A549 (cell line): Measurements from ENCODE around the gene SUGCT. TPM values are rescaled to one million over a fixed set of nuclear protein-coding genes. Genes with fewer than 3 reads are reported as not detected.

Experiments used
- ATAC-seq, 2 experiments: fragments of 200-7000 bp in 1 of 2; fragments of >200 bp in 1 of 2; cut with Nextera tagmentation in 1 of 2; cut with Tn5 transposase in 1 of 2; 3 replicates each; pipeline versions ENCODE4 v1.8.0 to v1.9.1; 2018 to 2020; ENCODE audit warnings: mild to moderate bottlenecking in 1 of 2, moderate library complexity in 1 of 2
- CTCF ChIA-PET: fragments of 300-600 bp; sonication (Branson Sonifier 250); formaldehyde crosslinking; extraction: SDS; loops from one replicate; lab custom pipeline; 2021; ENCODE audit warnings: antibody characterized with exemption, inconsistent platforms; lab: Yijun Ruan, JAX
- POLR2A ChIA-PET: fragments of 350-600 bp; formaldehyde crosslinking; extraction: SDS; loops from one replicate; lab custom pipeline; 2021; ENCODE audit warnings: antibody characterized with exemption, inconsistent platforms; lab: Yijun Ruan, JAX
- DNase-seq, 2 experiments: peaks; one replicate each; pipeline versions ENCODE4 v3.0.0 to v3.0.0-alpha.2; 2011 to 2016; ENCODE audit warnings: low read depth in 1 of 2, low spot score in 1 of 2
- FAIRE-seq: peaks from 2 replicates; lab custom pipeline; 2011; peaks lifted over from hg19 to GRCh38; lab: Jason Lieb, UNC
- H3K27ac ChIP-seq, 2 experiments: fragments of >200 bp; sonication (Bioruptor Twin); formaldehyde crosslinking; 3 replicates each; pipeline ENCODE4 v1.5.1; 2016 to 2017
- H3K4me1 ChIP-seq: fragments of >200 bp; sonication (Bioruptor Twin); formaldehyde crosslinking; 3 replicates; pipeline ENCODE4 v1.6.1; 2016
- H3K4me2 ChIP-seq: fragments of >200 bp; sonication (Bioruptor Twin); formaldehyde crosslinking; 3 replicates; pipeline ENCODE4 v1.6.1; 2016
- H3K4me3 ChIP-seq: fragments of >200 bp; sonication (Bioruptor Twin); formaldehyde crosslinking; 3 replicates; pipeline ENCODE4 v1.5.1; 2016
- H3K9me3 ChIP-seq: fragments of >200 bp; sonication (Bioruptor Twin); formaldehyde crosslinking; 3 replicates; pipeline ENCODE4 v1.6.1; 2016
- CEBPB ChIP-seq, 2 experiments: fragments of >200 bp in 1 of 2; sonication (Bioruptor Twin) in 1 of 2; formaldehyde crosslinking in 1 of 2; IDR thresholded peaks; 2 replicates each; pipeline ENCODE4 v1.6.1; 2012 to 2016
- CHD2 ChIP-seq: fragments of 150-350 bp; IDR thresholded peaks from 2 replicates; pipeline ENCODE4 v1.6.1; 2014; ENCODE audit warnings: low read length; ENCODE audit not compliant: partially characterized antibody
- EHMT2 ChIP-seq: fragments of 200-600 bp; sonication (generic); IDR thresholded peaks from 2 replicates; pipeline ENCODE4 v1.6.1; 2016; ENCODE audit warnings: antibody characterized with exemption, low read depth, mild to moderate bottlenecking, moderate library complexity
- ESRRA ChIP-seq: fragments of 150-350 bp; IDR thresholded peaks from 2 replicates; pipeline ENCODE4 v1.6.1; 2014; ENCODE audit warnings: mild to moderate bottlenecking, low read length, borderline replicate concordance
- FOXS1 ChIP-seq: fragments of 250-450 bp; sonication (Bioruptor Pico); IDR thresholded peaks from 2 replicates; pipeline ENCODE4 v1.5.0; 2020; ENCODE audit warnings: mild to moderate bottlenecking, moderate library complexity
- JUNB ChIP-seq: fragments of >200 bp; sonication (Bioruptor Twin); formaldehyde crosslinking; IDR thresholded peaks from 2 replicates; pipeline ENCODE4 v1.6.1; 2016
- KDM1A ChIP-seq: fragments of 200-600 bp; sonication (generic); IDR thresholded peaks from 2 replicates; pipeline ENCODE4 v1.6.1; 2016; ENCODE audit warnings: low read depth, mild to moderate bottlenecking
- NFE2L2 ChIP-seq: fragments of 150-350 bp; conservative IDR thresholded peaks from 2 replicates; pipeline ENCODE4 v1.6.1; 2014; ENCODE audit warnings: low read length
- NPAS2 ChIP-seq: fragments of 250-450 bp; sonication (Bioruptor Pico); IDR thresholded peaks from 2 replicates; pipeline ENCODE4 v1.8.0; 2022; ENCODE audit warnings: mild to moderate bottlenecking, moderate library complexity, borderline replicate concordance
- PHF8 ChIP-seq: fragments of 200-600 bp; sonication (generic); IDR thresholded peaks from 2 replicates; pipeline ENCODE4 v1.6.1; 2016; ENCODE audit warnings: low read depth, mild to moderate bottlenecking, antibody characterized with exemption, moderate library complexity, borderline replicate concordance
- RAD21 ChIP-seq, 2 experiments: fragments of >200 bp in 1 of 2; sonication (Bioruptor Twin) in 1 of 2; formaldehyde crosslinking in 1 of 2; IDR thresholded peaks in 1 of 2; conservative IDR thresholded peaks in 1 of 2; 2 replicates in 1 of 2; 3 replicates in 1 of 2; pipeline ENCODE4 v1.6.1; 2012 to 2018; ENCODE audit warnings: inconsistent platforms in 1 of 2
- RFX5 ChIP-seq: fragments of 450-650 bp; IDR thresholded peaks from 2 replicates; pipeline ENCODE4 v1.7.1; 2014; ENCODE audit warnings: antibody characterized with exemption, mild to moderate bottlenecking, moderate library complexity
- SREBF2 ChIP-seq: fragments of 450-650 bp; IDR thresholded peaks from 2 replicates; pipeline ENCODE4 v1.6.1; 2014; ENCODE audit warnings: mild to moderate bottlenecking, moderate library complexity
- TFCP2L1 ChIP-seq: fragments of 250-450 bp; sonication (Bioruptor Pico); IDR thresholded peaks from 2 replicates; pipeline ENCODE4 v1.5.0; 2021; ENCODE audit warnings: mild to moderate bottlenecking
- TP53 ChIP-seq: fragments of 250-450 bp; sonication (Bioruptor Pico); IDR thresholded peaks from 2 replicates; pipeline ENCODE4 v1.5.0; 2021; ENCODE audit warnings: mild to moderate bottlenecking, moderate library complexity
- ZC3H11A ChIP-seq: fragments of 450-650 bp; IDR thresholded peaks from 2 replicates; pipeline ENCODE4 v1.6.1; 2014; ENCODE audit warnings: antibody characterized with exemption, mild to moderate bottlenecking
- ZFP36 ChIP-seq: fragments of 450-650 bp; IDR thresholded peaks from 2 replicates; pipeline ENCODE4 v1.6.1; 2014; ENCODE audit warnings: borderline replicate concordance; ENCODE audit not compliant: partially characterized antibody
- ZNF302 ChIP-seq: fragments of 250-450 bp; sonication (Bioruptor Pico); IDR thresholded peaks from 2 replicates; pipeline ENCODE4 v1.9.0; 2021; ENCODE audit warnings: inconsistent platforms, mild to moderate bottlenecking, moderate library complexity
- WGBS: methylation state at CpG from one replicate; pipeline ENCODE4 v1.1.6; 2017; ENCODE audit errors: missing lambda C conversion rate; 5-methylcytosine and 5-hydroxymethylcytosine counted together
- polyA plus RNA-seq, 4 experiments: library from polyadenylated mRNA; depleted of rRNA in 3 of 4; stranded (reverse); fragments of >200 nt; fragmentation: RNase III in 1 of 4; extraction: RNeasy Plus Mini Kit Qiagen cat#74134 plus additional on column Dnase treatment in 1 of 4; gene quantifications; 2 replicates in 3 of 4; 3 replicates in 1 of 4; pipeline ENCODE4 v1.2.3, GENCODE V29; 2011 to 2017
- TF ChIP-seq, protein P1 (sequence below): fragments of 200-600 bp; sonication (generic); IDR thresholded peaks from 2 replicates; pipeline ENCODE4 v1.6.1; 2016; ENCODE audit warnings: antibody characterized with exemption, mild to moderate bottlenecking, moderate library complexity
- TF ChIP-seq, protein P2 (sequence below): fragments of >200 bp; sonication (Bioruptor Twin); formaldehyde crosslinking; IDR thresholded peaks from 3 replicates; pipeline ENCODE4 v1.5.1; 2016
- TF ChIP-seq, protein P3 (sequence below): fragments of >200 bp; sonication (Bioruptor Twin); formaldehyde crosslinking; IDR thresholded peaks from 3 replicates; pipeline ENCODE4 v1.6.1; 2016

The SUGCT gene
- polyA plus RNA-seq, 2 of the 4 experiments (the other 2 are of a cell fraction), result 1.4 to 1.6 TPM

DNA sequence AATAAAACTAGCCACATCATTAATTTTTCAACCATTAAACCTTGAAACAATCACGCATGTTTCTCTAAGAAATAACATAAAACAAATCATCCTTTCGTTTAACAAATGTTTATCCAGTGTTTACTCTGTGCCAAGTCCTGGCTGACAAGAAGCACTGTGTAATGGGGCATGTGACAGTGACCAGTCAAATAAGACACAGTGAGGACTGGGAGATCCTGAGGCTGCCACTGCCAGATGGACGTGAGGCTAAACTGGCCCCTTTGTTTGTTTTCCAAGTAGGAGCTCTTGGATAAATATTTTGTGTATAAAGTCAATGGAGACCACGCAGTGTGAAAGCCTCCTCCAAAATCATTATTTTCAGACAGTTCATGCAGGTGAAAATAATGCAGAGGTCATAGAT lies 626.2 kb downstream of the SUGCT start:
- 7% methylated on average over 4 of the region's 4 CpGs for WGBS
- TF ChIP-seq FOXS1 (CRISPR knock-in tag), result no peak
- no peak for TF ChIP-seq KDM1A
- TF ChIP-seq CHD2, result no peak
- no peak for TF ChIP-seq CEBPB (IDR thresholded peaks at IDR 0.05)
- TF ChIP-seq NPAS2 (CRISPR knock-in tag), result no peak
- no peak for TF ChIP-seq SREBF2
- TF ChIP-seq EHMT2, result no peak
- TF ChIP-seq PHF8, result no peak
- no peak for FAIRE-seq
- no peak for DNase-seq
- H3K4me1 ChIP-seq, result no peaks in the 10 kb centered on the region
- H3K9me3 ChIP-seq, result no peaks in the 10 kb centered on the region
- POLR2A ChIA-PET, result no interaction called here
- no peak overlapping the region for H3K4me2 ChIP-seq
- CTCF ChIA-PET, result interaction anchor here (2.1 kb wide), 1 partner anchor 10 kb away, joined by 7 read pairs; no protein-coding TSS in a partner anchor
- H3K4me3 ChIP-seq, result no peak overlapping the region
- ATAC-seq, result no peak
- H3K27ac ChIP-seq, result no peak overlapping the region

DNA sequence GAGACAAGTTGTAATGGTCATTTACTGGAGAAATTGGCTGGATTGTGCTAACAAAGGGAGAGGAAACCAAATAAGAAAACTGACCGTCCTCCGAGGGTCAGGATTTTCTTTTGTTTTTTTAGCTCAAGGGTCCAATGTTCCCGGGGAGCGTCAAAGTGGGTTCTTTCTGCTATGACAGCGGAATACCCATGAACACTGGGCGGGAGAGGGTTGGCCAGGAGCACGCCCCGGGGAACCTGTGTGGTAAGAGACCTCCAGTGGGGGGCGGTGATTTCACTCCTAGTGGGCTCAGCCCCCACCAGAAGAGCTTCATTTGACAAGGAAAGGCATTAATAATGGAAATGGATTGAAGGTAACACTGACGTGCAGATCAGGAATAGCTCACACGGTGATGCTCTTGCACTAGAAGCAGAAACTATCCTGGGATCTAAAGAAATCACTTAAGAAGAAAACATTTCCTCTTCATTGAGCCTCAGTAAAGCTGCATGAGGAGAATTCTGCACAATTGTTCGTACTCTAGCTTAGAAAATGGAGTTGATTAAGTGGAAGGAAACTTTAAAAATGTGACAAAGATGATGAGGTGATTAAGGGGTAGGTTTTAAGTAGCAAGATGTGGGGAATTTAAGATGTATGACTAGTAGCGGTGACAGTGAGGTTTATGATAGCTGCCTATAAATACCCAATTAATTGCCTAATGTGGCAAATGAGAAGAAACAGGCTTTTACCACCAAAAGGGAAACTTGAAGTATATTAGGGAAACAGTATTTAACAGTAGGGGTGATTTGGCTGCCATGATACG lies 627.2 kb downstream of the SUGCT start:
- ATAC-seq (no peak), FAIRE-seq (no peak), DNase-seq (no peak)
- ChIA-PET POLR2A (no interaction called here), CTCF (interaction anchor here (0.5 to 2.1 kb wide), 5 partner anchors 11 to 935 kb away, joined by 3 to 7 read pairs (median 4); no protein-coding TSS in a partner anchor)
- H3K9me3 ChIP-seq, result no peaks in the 10 kb centered on the region
- H3K4me2 ChIP-seq, result no peak overlapping the region
- TF ChIP-seq TP53 (no peak), RFX5 (no peak), TFCP2L1 (no peak)
- 31% methylated on average over 14 of the region's 14 CpGs for WGBS
- no peak overlapping the region for H3K4me3 ChIP-seq
- no peaks in the 10 kb centered on the region for H3K4me1 ChIP-seq
- H3K27ac ChIP-seq, result no peak overlapping the region

DNA sequence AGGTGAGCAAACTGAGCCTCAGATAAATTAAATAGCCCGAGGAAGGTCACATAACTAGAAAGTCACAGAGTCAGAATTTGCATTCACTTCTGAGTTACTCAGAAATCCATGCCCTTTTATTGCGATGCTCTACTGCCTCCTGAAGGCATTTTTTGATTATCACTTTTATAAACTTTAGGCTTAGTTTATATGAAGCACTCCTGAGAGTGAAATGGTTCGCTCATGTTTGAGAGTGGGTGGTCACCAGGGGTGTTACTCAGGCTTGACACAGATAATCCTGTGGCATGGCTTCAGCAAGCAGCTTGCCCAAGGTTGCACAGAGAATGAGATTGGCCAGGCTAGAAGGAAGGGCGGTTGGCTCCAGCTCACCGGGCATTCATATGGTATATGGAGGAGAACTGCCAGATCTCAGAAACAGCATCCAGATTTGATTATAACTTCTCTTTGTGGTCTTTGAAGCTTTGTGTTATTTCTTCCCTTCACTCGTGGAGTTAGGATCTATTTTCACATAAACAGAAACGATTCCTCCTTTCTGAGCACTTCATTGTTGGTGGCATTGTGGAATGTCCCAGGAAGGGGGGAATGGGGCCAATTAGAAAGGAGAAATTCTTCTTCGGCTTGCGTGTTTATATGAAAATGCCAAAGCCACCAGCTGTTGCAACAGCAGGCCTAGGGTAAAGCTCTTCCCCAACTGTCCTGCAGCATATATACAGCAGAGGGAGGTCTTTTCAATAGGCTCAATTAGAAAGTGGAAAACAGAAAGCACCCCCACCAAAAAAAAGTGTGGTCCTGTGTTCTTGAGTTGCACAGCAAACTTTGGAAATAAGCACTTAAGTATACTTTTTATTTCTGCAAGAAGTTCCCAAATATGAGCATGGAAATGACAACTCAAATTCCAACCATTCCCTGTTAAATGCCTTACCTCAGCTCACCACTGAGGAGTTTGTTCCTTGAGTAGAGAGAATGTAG lies 628.8 kb downstream of the SUGCT start:
- Histone ChIP-seq H3K27ac (no peak overlapping the region), H3K4me1 (no peaks in the 10 kb centered on the region), H3K4me3 (no peak overlapping the region), H3K4me2 (no peak overlapping the region), H3K9me3 (no peaks in the 10 kb centered on the region)
- ATAC-seq (no peak), FAIRE-seq (no peak), DNase-seq (no peak)
- ChIA-PET CTCF (interaction anchor here (0.8 to 2.1 kb wide), 4 partner anchors 12 to 938 kb away, joined by 3 to 7 read pairs (median 4); no protein-coding TSS in a partner anchor), POLR2A (no interaction called here)
- 28% methylated on average over 9 of the region's 9 CpGs for WGBS
- no peak for TF ChIP-seq FOXS1 (CRISPR knock-in tag)
- TF ChIP-seq, protein P1, sequence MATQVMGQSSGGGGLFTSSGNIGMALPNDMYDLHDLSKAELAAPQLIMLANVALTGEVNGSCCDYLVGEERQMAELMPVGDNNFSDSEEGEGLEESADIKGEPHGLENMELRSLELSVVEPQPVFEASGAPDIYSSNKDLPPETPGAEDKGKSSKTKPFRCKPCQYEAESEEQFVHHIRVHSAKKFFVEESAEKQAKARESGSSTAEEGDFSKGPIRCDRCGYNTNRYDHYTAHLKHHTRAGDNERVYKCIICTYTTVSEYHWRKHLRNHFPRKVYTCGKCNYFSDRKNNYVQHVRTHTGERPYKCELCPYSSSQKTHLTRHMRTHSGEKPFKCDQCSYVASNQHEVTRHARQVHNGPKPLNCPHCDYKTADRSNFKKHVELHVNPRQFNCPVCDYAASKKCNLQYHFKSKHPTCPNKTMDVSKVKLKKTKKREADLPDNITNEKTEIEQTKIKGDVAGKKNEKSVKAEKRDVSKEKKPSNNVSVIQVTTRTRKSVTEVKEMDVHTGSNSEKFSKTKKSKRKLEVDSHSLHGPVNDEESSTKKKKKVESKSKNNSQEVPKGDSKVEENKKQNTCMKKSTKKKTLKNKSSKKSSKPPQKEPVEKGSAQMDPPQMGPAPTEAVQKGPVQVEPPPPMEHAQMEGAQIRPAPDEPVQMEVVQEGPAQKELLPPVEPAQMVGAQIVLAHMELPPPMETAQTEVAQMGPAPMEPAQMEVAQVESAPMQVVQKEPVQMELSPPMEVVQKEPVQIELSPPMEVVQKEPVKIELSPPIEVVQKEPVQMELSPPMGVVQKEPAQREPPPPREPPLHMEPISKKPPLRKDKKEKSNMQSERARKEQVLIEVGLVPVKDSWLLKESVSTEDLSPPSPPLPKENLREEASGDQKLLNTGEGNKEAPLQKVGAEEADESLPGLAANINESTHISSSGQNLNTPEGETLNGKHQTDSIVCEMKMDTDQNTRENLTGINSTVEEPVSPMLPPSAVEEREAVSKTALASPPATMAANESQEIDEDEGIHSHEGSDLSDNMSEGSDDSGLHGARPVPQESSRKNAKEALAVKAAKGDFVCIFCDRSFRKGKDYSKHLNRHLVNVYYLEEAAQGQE, result no peak
- TF ChIP-seq RAD21 (conservative IDR thresholded peaks at IDR 0.05 in 1 of 2, IDR thresholded peaks at IDR 0.05 in 1 of 2), result no peak; a peak in 1 of 5 replicates
- no peak for TF ChIP-seq JUNB
- TF ChIP-seq, protein P2, sequence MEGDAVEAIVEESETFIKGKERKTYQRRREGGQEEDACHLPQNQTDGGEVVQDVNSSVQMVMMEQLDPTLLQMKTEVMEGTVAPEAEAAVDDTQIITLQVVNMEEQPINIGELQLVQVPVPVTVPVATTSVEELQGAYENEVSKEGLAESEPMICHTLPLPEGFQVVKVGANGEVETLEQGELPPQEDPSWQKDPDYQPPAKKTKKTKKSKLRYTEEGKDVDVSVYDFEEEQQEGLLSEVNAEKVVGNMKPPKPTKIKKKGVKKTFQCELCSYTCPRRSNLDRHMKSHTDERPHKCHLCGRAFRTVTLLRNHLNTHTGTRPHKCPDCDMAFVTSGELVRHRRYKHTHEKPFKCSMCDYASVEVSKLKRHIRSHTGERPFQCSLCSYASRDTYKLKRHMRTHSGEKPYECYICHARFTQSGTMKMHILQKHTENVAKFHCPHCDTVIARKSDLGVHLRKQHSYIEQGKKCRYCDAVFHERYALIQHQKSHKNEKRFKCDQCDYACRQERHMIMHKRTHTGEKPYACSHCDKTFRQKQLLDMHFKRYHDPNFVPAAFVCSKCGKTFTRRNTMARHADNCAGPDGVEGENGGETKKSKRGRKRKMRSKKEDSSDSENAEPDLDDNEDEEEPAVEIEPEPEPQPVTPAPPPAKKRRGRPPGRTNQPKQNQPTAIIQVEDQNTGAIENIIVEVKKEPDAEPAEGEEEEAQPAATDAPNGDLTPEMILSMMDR, result no peak
- no peak for TF ChIP-seq CHD2
- no peak for TF ChIP-seq ZFP36
- TF ChIP-seq, protein P3, sequence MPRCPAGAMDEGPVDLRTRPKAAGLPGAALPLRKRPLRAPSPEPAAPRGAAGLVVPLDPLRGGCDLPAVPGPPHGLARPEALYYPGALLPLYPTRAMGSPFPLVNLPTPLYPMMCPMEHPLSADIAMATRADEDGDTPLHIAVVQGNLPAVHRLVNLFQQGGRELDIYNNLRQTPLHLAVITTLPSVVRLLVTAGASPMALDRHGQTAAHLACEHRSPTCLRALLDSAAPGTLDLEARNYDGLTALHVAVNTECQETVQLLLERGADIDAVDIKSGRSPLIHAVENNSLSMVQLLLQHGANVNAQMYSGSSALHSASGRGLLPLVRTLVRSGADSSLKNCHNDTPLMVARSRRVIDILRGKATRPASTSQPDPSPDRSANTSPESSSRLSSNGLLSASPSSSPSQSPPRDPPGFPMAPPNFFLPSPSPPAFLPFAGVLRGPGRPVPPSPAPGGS, result no peak
- no peak for TF ChIP-seq ESRRA
- no peak for TF ChIP-seq NFE2L2
- TF ChIP-seq ZC3H11A, result no peak
- no peak for TF ChIP-seq ZNF302 (CRISPR knock-in tag)
